Prostate gland (tissue), 2 donors: Measurements from ENCODE around the gene CMSS1.

Source experiments
- POLR2A ChIP-seq: fragments of 450-650 bp; IDR thresholded peaks from one replicate; pipeline ENCODE4 v1.6.1; 2016; ENCODE audit warnings: antibody characterized with exemption, mild to moderate bottlenecking
- POLR2AphosphoS5 ChIP-seq: sonication (generic); formaldehyde crosslinking; IDR thresholded peaks from one replicate; pipeline ENCODE4 v1.6.1; 2017; ENCODE audit warnings: antibody characterized with exemption
- TF ChIP-seq, protein P1 (sequence below), 4 experiments: fragments of 200-600 bp in 2 of 4; fragments of 450-650 bp in 2 of 4; sonication (generic) in 2 of 4; IDR thresholded peaks; 1 replicate in 3 of 4; 2 replicates in 1 of 4; pipeline ENCODE4 v1.5.1; 2016 to 2019; ENCODE audit warnings: antibody characterized with exemption in 4 of 4, mild to moderate bottlenecking in 2 of 4, moderate library complexity in 2 of 4

DNA sequence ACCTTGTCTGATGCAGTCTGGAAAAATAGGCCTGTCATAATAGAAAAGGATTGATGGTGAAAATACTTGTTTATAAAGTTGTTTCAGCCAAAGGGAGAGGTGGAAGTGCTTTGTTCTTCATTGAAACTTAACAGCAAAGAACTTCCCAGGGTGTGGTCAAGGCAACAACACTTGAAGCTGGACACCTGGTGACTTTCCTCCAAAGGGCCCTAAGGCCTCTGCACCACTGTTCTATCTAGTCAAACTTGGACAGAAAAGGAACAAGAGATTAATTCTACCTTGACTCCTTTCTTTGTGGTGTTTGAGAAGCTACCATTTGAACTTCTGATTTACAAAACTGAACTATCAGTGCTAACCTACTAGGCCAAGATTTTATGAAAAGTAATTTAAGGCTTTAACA, 102.0 kb downstream of the CMSS1 start:
- TF ChIP-seq, protein P1, sequence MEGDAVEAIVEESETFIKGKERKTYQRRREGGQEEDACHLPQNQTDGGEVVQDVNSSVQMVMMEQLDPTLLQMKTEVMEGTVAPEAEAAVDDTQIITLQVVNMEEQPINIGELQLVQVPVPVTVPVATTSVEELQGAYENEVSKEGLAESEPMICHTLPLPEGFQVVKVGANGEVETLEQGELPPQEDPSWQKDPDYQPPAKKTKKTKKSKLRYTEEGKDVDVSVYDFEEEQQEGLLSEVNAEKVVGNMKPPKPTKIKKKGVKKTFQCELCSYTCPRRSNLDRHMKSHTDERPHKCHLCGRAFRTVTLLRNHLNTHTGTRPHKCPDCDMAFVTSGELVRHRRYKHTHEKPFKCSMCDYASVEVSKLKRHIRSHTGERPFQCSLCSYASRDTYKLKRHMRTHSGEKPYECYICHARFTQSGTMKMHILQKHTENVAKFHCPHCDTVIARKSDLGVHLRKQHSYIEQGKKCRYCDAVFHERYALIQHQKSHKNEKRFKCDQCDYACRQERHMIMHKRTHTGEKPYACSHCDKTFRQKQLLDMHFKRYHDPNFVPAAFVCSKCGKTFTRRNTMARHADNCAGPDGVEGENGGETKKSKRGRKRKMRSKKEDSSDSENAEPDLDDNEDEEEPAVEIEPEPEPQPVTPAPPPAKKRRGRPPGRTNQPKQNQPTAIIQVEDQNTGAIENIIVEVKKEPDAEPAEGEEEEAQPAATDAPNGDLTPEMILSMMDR (IDR thresholded peaks at IDR 0.05), result no peak
- TF ChIP-seq POLR2AphosphoS5 (no peak), POLR2A (no peak)
